Measurements from ENCODE around the gene OR2A5. TPM values are rescaled to one million over a fixed set of nuclear protein-coding genes. Genes with fewer than 3 reads are reported as not detected.

OR2A5 gene
- total RNA-seq, 1 donor from 2014 or later = not detected

DNA sequence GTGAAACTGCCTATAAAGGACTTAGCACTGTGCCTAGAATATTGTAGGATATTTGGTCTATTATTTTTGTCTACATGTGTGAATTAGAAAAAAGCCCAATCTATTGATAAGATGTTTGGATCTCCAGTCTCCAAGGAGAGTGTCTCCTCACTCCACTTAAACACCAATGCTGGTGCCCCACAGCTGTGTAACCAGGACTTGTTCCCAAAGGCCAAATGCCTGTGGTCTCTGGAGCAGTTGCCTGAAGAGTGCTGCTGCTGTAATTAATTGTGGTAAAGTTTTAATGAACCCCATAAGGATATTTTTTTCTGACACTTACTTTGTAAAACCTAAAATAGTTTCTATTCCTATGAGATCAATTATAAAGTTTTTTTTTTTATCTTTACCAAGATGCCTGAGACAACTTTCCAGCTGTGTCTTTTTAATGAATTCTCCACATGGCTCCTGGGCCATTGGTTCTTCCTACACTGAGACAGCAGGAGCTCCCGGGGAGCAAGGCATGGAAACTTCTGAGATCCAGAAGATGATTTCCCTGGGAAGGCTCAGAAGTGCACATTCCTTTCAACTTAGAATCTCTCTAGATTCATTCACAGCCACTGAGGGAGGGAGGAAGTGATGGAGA is 11.2 kb upstream of the OR2A5 start:
- Mint-ChIP-seq H3K27me3 (ENCODE audit: low read depth, unreplicated experiment) (no peaks in the 10 kb centered on the region), H3K4me1 (ENCODE audit: low read depth, unreplicated experiment) (peaks cover 4% of the 10 kb centered on the region), H3K9me3 (ENCODE audit: unreplicated experiment) (no peaks in the 10 kb centered on the region), H3K36me3 (ENCODE audit: low read depth, unreplicated experiment) (no peaks in the 10 kb centered on the region), H3K27ac (ENCODE audit: unreplicated experiment) (no peak overlapping the region), H3K4me3 (ENCODE audit: unreplicated experiment) (no peak overlapping the region)
- Histone ChIP-seq H3K9me3 (ENCODE audit: insufficient read depth, low read depth, low read length) (no peaks in the 10 kb centered on the region), H2AFZ (ENCODE audit: low read depth, low read length) (no peak overlapping the region), H3K27ac (ENCODE audit: low read depth, low read length) (no peak overlapping the region), H3K79me2 (ENCODE audit: insufficient read depth, low read length) (no peaks in the 10 kb centered on the region), H4K20me1 (ENCODE audit: insufficient read depth, low read length) (no peaks in the 10 kb centered on the region), H3K4me2 (ENCODE audit: low read length) (no peak overlapping the region), H3K36me3 (ENCODE audit: insufficient read depth, low read length) (no peaks in the 10 kb centered on the region), H3K27me3 (ENCODE audit: insufficient read depth, low read length) (no peaks in the 10 kb centered on the region), H3K9ac (ENCODE audit: low read length) (no peak overlapping the region), H3K4me1 (ENCODE audit: insufficient read depth, low read length) (no peaks in the 10 kb centered on the region), H3K4me3 (ENCODE audit: insufficient read depth, low read depth, low read length) (no peak overlapping the region)
- no peak for DNase-seq (ENCODE audit: low read depth)
- FAIRE-seq = no peak
- no peak for TF ChIP-seq EZH2 (IDR thresholded peaks at IDR 0.05; ENCODE audit: insufficient read depth, low read length)
- TF ChIP-seq, protein P1, sequence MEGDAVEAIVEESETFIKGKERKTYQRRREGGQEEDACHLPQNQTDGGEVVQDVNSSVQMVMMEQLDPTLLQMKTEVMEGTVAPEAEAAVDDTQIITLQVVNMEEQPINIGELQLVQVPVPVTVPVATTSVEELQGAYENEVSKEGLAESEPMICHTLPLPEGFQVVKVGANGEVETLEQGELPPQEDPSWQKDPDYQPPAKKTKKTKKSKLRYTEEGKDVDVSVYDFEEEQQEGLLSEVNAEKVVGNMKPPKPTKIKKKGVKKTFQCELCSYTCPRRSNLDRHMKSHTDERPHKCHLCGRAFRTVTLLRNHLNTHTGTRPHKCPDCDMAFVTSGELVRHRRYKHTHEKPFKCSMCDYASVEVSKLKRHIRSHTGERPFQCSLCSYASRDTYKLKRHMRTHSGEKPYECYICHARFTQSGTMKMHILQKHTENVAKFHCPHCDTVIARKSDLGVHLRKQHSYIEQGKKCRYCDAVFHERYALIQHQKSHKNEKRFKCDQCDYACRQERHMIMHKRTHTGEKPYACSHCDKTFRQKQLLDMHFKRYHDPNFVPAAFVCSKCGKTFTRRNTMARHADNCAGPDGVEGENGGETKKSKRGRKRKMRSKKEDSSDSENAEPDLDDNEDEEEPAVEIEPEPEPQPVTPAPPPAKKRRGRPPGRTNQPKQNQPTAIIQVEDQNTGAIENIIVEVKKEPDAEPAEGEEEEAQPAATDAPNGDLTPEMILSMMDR (IDR thresholded peaks at IDR 0.05; ENCODE audit: insufficient read depth, low read depth, low read length) = no peak

GRCh38 chr7:144038887-144039286 is 9.9 kb upstream of the OR2A5 start:
- no peaks in the 10 kb centered on the region for H3K9me3 Mint-ChIP-seq (ENCODE audit: unreplicated experiment)
- H3K4me2 ChIP-seq (ENCODE audit: low read length) = no peak overlapping the region
- TF ChIP-seq EZH2 (IDR thresholded peaks at IDR 0.05; ENCODE audit: insufficient read depth, low read length) = no peak
- TF ChIP-seq, protein P1 (IDR thresholded peaks at IDR 0.05; ENCODE audit: insufficient read depth, low read depth, low read length) = no peak
- no peak overlapping the region for H3K9ac ChIP-seq (ENCODE audit: low read length)
- H3K4me3 Mint-ChIP-seq (ENCODE audit: unreplicated experiment) = no peak overlapping the region
- H3K36me3 ChIP-seq (ENCODE audit: insufficient read depth, low read length) = no peaks in the 10 kb centered on the region
- no peak overlapping the region for H3K4me3 ChIP-seq (ENCODE audit: insufficient read depth, low read depth, low read length)
- H3K36me3 Mint-ChIP-seq (ENCODE audit: low read depth, unreplicated experiment) = no peaks in the 10 kb centered on the region
- H3K9me3 ChIP-seq (ENCODE audit: insufficient read depth, low read depth, low read length) = no peaks in the 10 kb centered on the region
- no peaks in the 10 kb centered on the region for H3K27me3 ChIP-seq (ENCODE audit: insufficient read depth, low read length)
- H3K4me1 Mint-ChIP-seq (ENCODE audit: low read depth, unreplicated experiment) = peaks cover 4% of the 10 kb centered on the region
- H2AFZ ChIP-seq (ENCODE audit: low read depth, low read length) = no peak overlapping the region
- no peak overlapping the region for H3K27ac Mint-ChIP-seq (ENCODE audit: unreplicated experiment)
- H3K27ac ChIP-seq (ENCODE audit: low read depth, low read length) = no peak overlapping the region
- DNase-seq (ENCODE audit: low read depth) (no peak), FAIRE-seq (no peak)
- peaks cover 7% of the 10 kb centered on the region for H3K27me3 Mint-ChIP-seq (ENCODE audit: low read depth, unreplicated experiment)
- H3K79me2 ChIP-seq (ENCODE audit: insufficient read depth, low read length) = no peaks in the 10 kb centered on the region
- no peaks in the 10 kb centered on the region for H4K20me1 ChIP-seq (ENCODE audit: insufficient read depth, low read length)
- no peaks in the 10 kb centered on the region for H3K4me1 ChIP-seq (ENCODE audit: insufficient read depth, low read length)

DNA sequence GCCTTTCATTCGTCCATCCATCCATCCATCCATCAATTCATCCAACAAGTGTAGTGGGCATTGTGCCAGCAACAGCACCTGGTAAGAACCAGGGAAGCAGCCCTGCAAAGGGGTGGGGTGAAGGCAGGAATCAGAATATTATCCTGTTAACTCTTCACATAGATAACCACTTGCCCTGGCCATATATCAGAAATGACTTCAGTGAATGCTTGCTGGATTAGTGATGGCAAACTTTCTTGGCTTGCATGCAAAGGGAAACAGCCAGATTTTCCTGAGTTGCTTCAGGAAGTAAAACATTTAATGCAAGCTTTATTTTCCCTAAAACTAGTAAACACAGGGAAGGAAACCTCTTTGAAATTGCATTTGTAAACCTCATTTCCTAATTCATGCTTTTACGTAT is 743 bp downstream of the OR2A5 start:
- H3K4me1 ChIP-seq (ENCODE audit: insufficient read depth, low read length) = no peaks in the 10 kb centered on the region
- Mint-ChIP-seq H3K27ac (ENCODE audit: unreplicated experiment) (no peak overlapping the region), H3K27me3 (ENCODE audit: low read depth, unreplicated experiment) (peaks cover 2% of the 10 kb centered on the region), H3K4me1 (ENCODE audit: low read depth, unreplicated experiment) (no peaks in the 10 kb centered on the region), H3K36me3 (ENCODE audit: low read depth, unreplicated experiment) (no peaks in the 10 kb centered on the region), H3K9me3 (ENCODE audit: unreplicated experiment) (no peaks in the 10 kb centered on the region), H3K4me3 (ENCODE audit: unreplicated experiment) (no peak overlapping the region)
- H3K27me3 ChIP-seq (ENCODE audit: insufficient read depth, low read length) = no peaks in the 10 kb centered on the region
- H4K20me1 ChIP-seq (ENCODE audit: insufficient read depth, low read length) = no peaks in the 10 kb centered on the region
- no peak overlapping the region for H2AFZ ChIP-seq (ENCODE audit: low read depth, low read length)
- H3K79me2 ChIP-seq (ENCODE audit: insufficient read depth, low read length) = no peaks in the 10 kb centered on the region
- H3K4me2 ChIP-seq (ENCODE audit: low read length) = no peak overlapping the region
- no peaks in the 10 kb centered on the region for H3K9me3 ChIP-seq (ENCODE audit: insufficient read depth, low read depth, low read length)
- no peak overlapping the region for H3K4me3 ChIP-seq (ENCODE audit: insufficient read depth, low read depth, low read length)
- H3K36me3 ChIP-seq (ENCODE audit: insufficient read depth, low read length) = no peaks in the 10 kb centered on the region
- no peak overlapping the region for H3K9ac ChIP-seq (ENCODE audit: low read length)
- TF ChIP-seq, protein P1 (IDR thresholded peaks at IDR 0.05; ENCODE audit: insufficient read depth, low read depth, low read length) = no peak
- TF ChIP-seq EZH2 (IDR thresholded peaks at IDR 0.05; ENCODE audit: insufficient read depth, low read length) = no peak
- no peak for FAIRE-seq
- DNase-seq (ENCODE audit: low read depth) = no peak
- no peak overlapping the region for H3K27ac ChIP-seq (ENCODE audit: low read depth, low read length)

Measured in astrocyte (in vitro differentiated cells and primary cell).